Naive thymus-derived CD8-positive, alpha-beta T cell (primary cell): ENCODE data around the gene LPP. TPM values are rescaled to one million over a fixed set of nuclear protein-coding genes. Genes with fewer than 3 reads are reported as not detected.

Experiments
- ATAC-seq, 2 donors: fragments of 150-1000 bp; cut with Tn5 transposase in 1 of 2; sonication (Bioruptor Pico), chemical (Tn5 transposase) in 1 of 2; 1 replicate in 1 of 2; 2 replicates in 1 of 2; pipeline ENCODE4 v1.10.0; 2021; ENCODE audit warnings: mild to moderate bottlenecking in 2 of 2, moderate library complexity in 2 of 2
- POLR2A ChIA-PET: fragments of 350-600 bp; sonication (Branson Sonifier 250); formaldehyde crosslinking; loops from one replicate; lab custom pipeline; 2021; ENCODE audit warnings: antibody characterized with exemption; lab: Charles Lee
- DNase-seq, 10 donors: peaks; one replicate each; pipeline versions ENCODE4 v3.0.0 to v3.0.0-alpha.2; 2020 to 2022
- H3K27ac Mint-ChIP-seq, 10 donors: one replicate each; pipeline ENCODE4 v1.8.0; 2020 to 2022; ENCODE audit warnings: mild to moderate bottlenecking in 10 of 10, mixed read lengths in 10 of 10, moderate library complexity in 4 of 10, inconsistent platforms in 1 of 10
- H3K27me3 Mint-ChIP-seq, 5 donors: one replicate each; pipeline ENCODE4 v1.8.0; 2021 to 2022; ENCODE audit warnings: mixed read lengths in 5 of 5
- H3K36me3 Mint-ChIP-seq, 3 donors: one replicate each; pipeline ENCODE4 v1.8.0; 2020 to 2022; ENCODE audit warnings: mixed read lengths in 3 of 3, mild to moderate bottlenecking in 2 of 3, inconsistent platforms in 1 of 3
- H3K4me1 Mint-ChIP-seq, 4 donors: one replicate each; pipeline ENCODE4 v1.8.0; 2021 to 2022; ENCODE audit warnings: mixed read lengths in 4 of 4
- H3K4me3 Mint-ChIP-seq, 10 donors: one replicate each; pipeline ENCODE4 v1.8.0; 2020 to 2022; ENCODE audit warnings: mild to moderate bottlenecking in 10 of 10, mixed read lengths in 10 of 10, moderate library complexity in 6 of 10, inconsistent platforms in 1 of 10
- H3K9me3 Mint-ChIP-seq, 9 donors: one replicate each; pipeline ENCODE4 v1.8.0; 2020 to 2022; ENCODE audit warnings: mixed read lengths in 9 of 9, mild to moderate bottlenecking in 3 of 9, inconsistent platforms in 1 of 9, moderate library complexity in 1 of 9
- polyA plus RNA-seq, 3 donors: library from polyadenylated mRNA; unstranded; fragments of 300-500 nt; fragmentation: Illumina TruSeq; gene quantifications; one replicate each; pipeline ENCODE4 v1.2.3, GENCODE V29; 2021
- total RNA-seq, 8 experiments: library from RNA in 2 of 8; stranded (reverse) in 2 of 8; gene quantifications; one replicate each; pipeline ENCODE4 v1.2.3 and lab custom pipeline; 2021 to 2026

The LPP gene
- total and polyA plus RNA-seq, 5 experiments from 2014 or later, result 4.9 to 12.5 (median 7.7) TPM

- H3K27me3 Mint-ChIP-seq, result no peaks in the 10 kb centered on the region
- H3K27ac Mint-ChIP-seq, result no peak overlapping the region
- ATAC-seq, result no peak
- DNase-seq, result no peak
- H3K4me3 Mint-ChIP-seq, result no peak overlapping the region
- peaks cover 0 to under 1% (median 0%) of the 10 kb centered on the region in 3 donors for H3K36me3 Mint-ChIP-seq
- no peaks in the 10 kb centered on the region for H3K9me3 Mint-ChIP-seq
- H3K4me1 Mint-ChIP-seq, result peaks cover 0 to 35% (median 2%) of the 10 kb centered on the region in 4 donors
- POLR2A ChIA-PET, result no interaction called here
Measured at GRCh38 chr3:188581365-188581764, 427.4 kb downstream of the LPP start.

- ATAC-seq (no peak), DNase-seq (no peak)
- Mint-ChIP-seq H3K9me3 (no peaks in the 10 kb centered on the region), H3K36me3 (no peaks in the 10 kb centered on the region), H3K4me3 (no peak overlapping the region), H3K4me1 (peaks cover 0 to 35% (median 2%) of the 10 kb centered on the region in 4 donors), H3K27ac (no peak overlapping the region), H3K27me3 (no peaks in the 10 kb centered on the region)
- POLR2A ChIA-PET, result interaction anchor here (0.7 kb wide), 1 partner anchor 72 kb away, joined by 5 read pairs; no protein-coding TSS in a partner anchor
Measured at GRCh38 chr3:188581792-188582191, 427.8 kb downstream of the LPP start.

- Mint-ChIP-seq H3K4me3 (no peak overlapping the region), H3K27ac (no peak overlapping the region), H3K36me3 (no peaks in the 10 kb centered on the region), H3K4me1 (peaks cover 2 to 35% (median 3%) of the 10 kb centered on the region in 4 donors), H3K9me3 (no peaks in the 10 kb centered on the region), H3K27me3 (no peaks in the 10 kb centered on the region)
- POLR2A ChIA-PET, result no interaction called here
- DNase-seq, result no peak
- ATAC-seq, result no peak
Measured at GRCh38 chr3:188583341-188584161, 429.6 kb downstream of the LPP start.

GRCh38 chr3:188584162-188584529, 430.2 kb downstream of the LPP start:
- H3K4me3 Mint-ChIP-seq, result no peak overlapping the region
- no peaks in the 10 kb centered on the region for H3K27me3 Mint-ChIP-seq
- POLR2A ChIA-PET, result no interaction called here
- no peaks in the 10 kb centered on the region for H3K36me3 Mint-ChIP-seq
- no peak overlapping the region for H3K27ac Mint-ChIP-seq
- ATAC-seq, result no peak
- H3K9me3 Mint-ChIP-seq, result no peaks in the 10 kb centered on the region
- DNase-seq, result no peak
- H3K4me1 Mint-ChIP-seq, result peaks cover 2 to 33% (median 5%) of the 10 kb centered on the region in 4 donors

- Mint-ChIP-seq H3K4me1 (peaks cover 2 to 37% (median 5%) of the 10 kb centered on the region in 4 donors), H3K27ac (no peak overlapping the region), H3K9me3 (no peaks in the 10 kb centered on the region), H3K4me3 (no peak overlapping the region), H3K27me3 (no peaks in the 10 kb centered on the region), H3K36me3 (no peaks in the 10 kb centered on the region)
- POLR2A ChIA-PET, result no interaction called here
- ATAC-seq, result no peak
- no peak for DNase-seq
Measured at GRCh38 chr3:188584958-188585689, 431.2 kb downstream of the LPP start.

- POLR2A ChIA-PET, result no interaction called here
- Mint-ChIP-seq H3K4me1 (peaks cover 2 to 35% (median 4%) of the 10 kb centered on the region in 4 donors), H3K9me3 (no peaks in the 10 kb centered on the region), H3K4me3 (no peak overlapping the region), H3K36me3 (no peaks in the 10 kb centered on the region), H3K27me3 (no peaks in the 10 kb centered on the region), H3K27ac (no peak overlapping the region)
- no peak for DNase-seq
- no peak for ATAC-seq
Measured at GRCh38 chr3:188589071-188589470, 435.1 kb downstream of the LPP start.

- ATAC-seq, result no peak
- no peak overlapping the region for H3K4me3 Mint-ChIP-seq
- peaks cover 0 to 32% (median 3%) of the 10 kb centered on the region in 4 donors for H3K4me1 Mint-ChIP-seq
- H3K36me3 Mint-ChIP-seq, result no peaks in the 10 kb centered on the region
- H3K27me3 Mint-ChIP-seq, result no peaks in the 10 kb centered on the region
- POLR2A ChIA-PET, result no interaction called here
- no peak for DNase-seq
- H3K27ac Mint-ChIP-seq, result no peak overlapping the region
- no peaks in the 10 kb centered on the region for H3K9me3 Mint-ChIP-seq
Measured at GRCh38 chr3:188589771-188590170, 435.8 kb downstream of the LPP start.

- DNase-seq (no peak), ATAC-seq (no peak)
- Mint-ChIP-seq H3K9me3 (no peaks in the 10 kb centered on the region), H3K36me3 (no peaks in the 10 kb centered on the region), H3K27ac (no peak overlapping the region), H3K4me3 (no peak overlapping the region), H3K27me3 (no peaks in the 10 kb centered on the region), H3K4me1 (peaks cover 0 to 25% (median 3%) of the 10 kb centered on the region in 4 donors)
- POLR2A ChIA-PET, result no interaction called here
Measured at GRCh38 chr3:188590557-188590956, 436.6 kb downstream of the LPP start.

GRCh38 chr3:188594139-188594538, 440.2 kb downstream of the LPP start:
- no peak for ATAC-seq
- POLR2A ChIA-PET, result no interaction called here
- no peaks in the 10 kb centered on the region for H3K9me3 Mint-ChIP-seq

GRCh38 chr3:188595890-188596376, 442.0 kb downstream of the LPP start:
- peaks cover 0 to 2% (median 0%) of the 10 kb centered on the region in 4 donors for H3K4me1 Mint-ChIP-seq
- no peak overlapping the region for H3K27ac Mint-ChIP-seq
- POLR2A ChIA-PET, result no interaction called here
- no peaks in the 10 kb centered on the region for H3K9me3 Mint-ChIP-seq
- no peak overlapping the region for H3K4me3 Mint-ChIP-seq
- H3K27me3 Mint-ChIP-seq, result no peaks in the 10 kb centered on the region
- H3K36me3 Mint-ChIP-seq, result peaks cover 0 to 3% (median 0%) of the 10 kb centered on the region in 3 donors
- DNase-seq (no peak), ATAC-seq (no peak)

More at GRCh38 chr3:188594139-188594538, 440.2 kb downstream of the LPP start:
- Mint-ChIP-seq H3K4me1 (peaks cover 0 to 9% (median 0%) of the 10 kb centered on the region in 4 donors), H3K27ac (no peak overlapping the region), H3K36me3 (peaks cover 0 to 3% (median 0%) of the 10 kb centered on the region in 3 donors), H3K4me3 (no peak overlapping the region), H3K27me3 (no peaks in the 10 kb centered on the region)
- no peak for DNase-seq

GRCh38 chr3:188598894-188599293, 444.9 kb downstream of the LPP start:
- H3K27me3 Mint-ChIP-seq, result no peaks in the 10 kb centered on the region
- peak overlapping the region in 1 of 10 donors; percentile 9 for H3K27ac Mint-ChIP-seq
- POLR2A ChIA-PET, result no interaction called here
- DNase-seq, result no peak
- H3K4me1 Mint-ChIP-seq, result no peaks in the 10 kb centered on the region
- ATAC-seq, result no peak
- no peaks in the 10 kb centered on the region for H3K9me3 Mint-ChIP-seq
- peaks cover 0 to 3% (median 0%) of the 10 kb centered on the region in 3 donors for H3K36me3 Mint-ChIP-seq
- no peak overlapping the region for H3K4me3 Mint-ChIP-seq

- Mint-ChIP-seq H3K4me3 (no peak overlapping the region), H3K27me3 (no peaks in the 10 kb centered on the region), H3K27ac (no peak overlapping the region), H3K4me1 (peaks cover 0 to 6% (median 4%) of the 10 kb centered on the region in 4 donors), H3K36me3 (no peaks in the 10 kb centered on the region), H3K9me3 (no peaks in the 10 kb centered on the region)
- POLR2A ChIA-PET, result no interaction called here
- ATAC-seq (no peak), DNase-seq (no peak)
Measured at GRCh38 chr3:188602111-188602510, 448.2 kb downstream of the LPP start.

GRCh38 chr3:188602620-188603019, 448.7 kb downstream of the LPP start:
- Mint-ChIP-seq H3K27ac (no peak overlapping the region), H3K36me3 (no peaks in the 10 kb centered on the region), H3K4me3 (no peak overlapping the region), H3K4me1 (peaks cover 0 to 6% (median 5%) of the 10 kb centered on the region in 4 donors), H3K9me3 (no peaks in the 10 kb centered on the region), H3K27me3 (no peaks in the 10 kb centered on the region)
- ATAC-seq (no peak), DNase-seq (no peak)
- POLR2A ChIA-PET, result no interaction called here
